Thyroid gland (tissue), 4 donors: ENCODE data around the gene KLK14.

Experiments used
- POLR2A ChIP-seq, 2 donors: fragments of 450-650 bp; IDR thresholded peaks; one replicate each; pipeline ENCODE4 v1.6.1; 2017; ENCODE audit warnings: antibody characterized with exemption in 2 of 2, mild to moderate bottlenecking in 2 of 2, moderate library complexity in 1 of 2
- TF ChIP-seq, protein P1 (sequence below), 6 experiments: fragments of 200-600 bp in 3 of 6; fragments of 450-650 bp in 3 of 6; sonication (generic) in 3 of 6; IDR thresholded peaks; one replicate each; pipeline ENCODE4 v1.5.1; 2016 to 2019; ENCODE audit warnings: antibody characterized with exemption in 6 of 6, mild to moderate bottlenecking in 2 of 6, inconsistent platforms in 1 of 6, moderate library complexity in 1 of 6

DNA sequence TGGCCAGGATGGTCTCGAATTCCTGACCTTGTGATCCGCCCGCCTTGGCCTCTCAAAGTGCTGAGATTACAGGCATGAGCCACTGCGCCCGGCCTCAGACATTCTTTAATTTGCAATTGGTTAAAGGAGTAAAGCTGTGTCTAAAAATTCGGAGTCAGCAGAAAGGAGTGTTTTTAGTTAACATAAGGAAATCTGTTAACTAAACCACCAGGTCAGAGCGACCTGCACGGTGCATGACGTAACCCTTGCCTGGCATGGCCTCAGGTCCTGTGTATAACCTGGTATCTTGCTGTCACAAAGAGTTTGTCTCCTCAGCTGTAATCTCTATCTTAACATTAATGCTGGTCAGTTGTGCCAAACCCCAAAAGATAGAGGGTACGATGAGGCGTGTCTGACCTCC, 38.4 kb downstream of the KLK14 start:
- TF ChIP-seq, protein P1, sequence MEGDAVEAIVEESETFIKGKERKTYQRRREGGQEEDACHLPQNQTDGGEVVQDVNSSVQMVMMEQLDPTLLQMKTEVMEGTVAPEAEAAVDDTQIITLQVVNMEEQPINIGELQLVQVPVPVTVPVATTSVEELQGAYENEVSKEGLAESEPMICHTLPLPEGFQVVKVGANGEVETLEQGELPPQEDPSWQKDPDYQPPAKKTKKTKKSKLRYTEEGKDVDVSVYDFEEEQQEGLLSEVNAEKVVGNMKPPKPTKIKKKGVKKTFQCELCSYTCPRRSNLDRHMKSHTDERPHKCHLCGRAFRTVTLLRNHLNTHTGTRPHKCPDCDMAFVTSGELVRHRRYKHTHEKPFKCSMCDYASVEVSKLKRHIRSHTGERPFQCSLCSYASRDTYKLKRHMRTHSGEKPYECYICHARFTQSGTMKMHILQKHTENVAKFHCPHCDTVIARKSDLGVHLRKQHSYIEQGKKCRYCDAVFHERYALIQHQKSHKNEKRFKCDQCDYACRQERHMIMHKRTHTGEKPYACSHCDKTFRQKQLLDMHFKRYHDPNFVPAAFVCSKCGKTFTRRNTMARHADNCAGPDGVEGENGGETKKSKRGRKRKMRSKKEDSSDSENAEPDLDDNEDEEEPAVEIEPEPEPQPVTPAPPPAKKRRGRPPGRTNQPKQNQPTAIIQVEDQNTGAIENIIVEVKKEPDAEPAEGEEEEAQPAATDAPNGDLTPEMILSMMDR (IDR thresholded peaks at IDR 0.05) = no peak
- TF ChIP-seq POLR2A (IDR thresholded peaks at IDR 0.05) = no peak
